H1 (cell line): Measurements from ENCODE around the gene KRT10.

ENCODE experiments used
- CHD1 ChIP-seq: IDR thresholded peaks from 2 replicates; pipeline ENCODE4 v1.6.1; 2012; ENCODE audit warnings: low read depth, low read length, improper control_type of control experiment
- CTCF ChIP-seq, 3 experiments: IDR thresholded peaks; 1 replicate in 2 of 3; 2 replicates in 1 of 3; pipeline versions ENCODE4 v1.5.1 to v1.6.1; 2011; ENCODE audit warnings: low read length in 3 of 3, mild to moderate bottlenecking in 3 of 3, inconsistent platforms in 2 of 3, low read depth in 1 of 3, moderate library complexity in 1 of 3; ENCODE audit not compliant: insufficient read depth in 1 of 3; ENCODE audit errors: control extremely low read depth in 1 of 3
- PHF8 ChIP-seq: fragments of 200-600 bp; sonication (generic); conservative IDR thresholded peaks from 2 replicates; pipeline ENCODE4 v1.7.1; 2012; ENCODE audit warnings: low read depth, mild to moderate bottlenecking, inconsistent platforms, low read length, moderate library complexity
- SIN3A ChIP-seq, 2 experiments: IDR thresholded peaks in 1 of 2; conservative IDR thresholded peaks in 1 of 2; 2 replicates each; pipeline ENCODE4 v1.6.1; 2011 to 2012; ENCODE audit warnings: low read length in 2 of 2, improper control_type of control experiment in 1 of 2, low read depth in 1 of 2, mild to moderate bottlenecking in 1 of 2
- SIX5 ChIP-seq: IDR thresholded peaks from 2 replicates; pipeline ENCODE4 v1.6.1; 2011; ENCODE audit warnings: mild to moderate bottlenecking, low read depth, low read length
- SRF ChIP-seq: IDR thresholded peaks from 2 replicates; pipeline ENCODE4 v1.6.1; 2011; ENCODE audit warnings: mild to moderate bottlenecking, low read depth, low read length, moderate library complexity
- TAF1 ChIP-seq: IDR thresholded peaks from 2 replicates; pipeline ENCODE4 v1.6.1; 2011; ENCODE audit warnings: mild to moderate bottlenecking, low read depth, low read length
- ZNF274 ChIP-seq: IDR thresholded peaks from 2 replicates; pipeline ENCODE4 v1.7.0; 2012; ENCODE audit warnings: low read length, borderline replicate concordance; ENCODE audit errors: extremely low read depth

- TF ChIP-seq SRF (no peak), CTCF (IDR thresholded peaks at IDR 0.05; ENCODE audit: control extremely low read depth in 1 of 3, insufficient read depth in 1 of 3, low read depth in 1 of 3, low read length in 3 of 3) (no peak), CHD1 (no peak), ZNF274 (no peak), SIX5 (no peak), SIN3A (conservative IDR thresholded peaks at IDR 0.05 in 1 of 2, IDR thresholded peaks at IDR 0.05 in 1 of 2; ENCODE audit: low read depth in 1 of 2, low read length in 2 of 2) (no peak), PHF8 (no peak), TAF1 (no peak)
Measured at GRCh38 chr17:40820228-40820838, 2.1 kb downstream of the KRT10 start.
